Measurements from ENCODE around the gene SLC16A6.
"Not testable (repeated sequence)": the region's sequence is repeated elsewhere in the genome, so short reads cannot be mapped to it uniquely, and the experiment has no call there.

The SLC16A6 gene, protein sequence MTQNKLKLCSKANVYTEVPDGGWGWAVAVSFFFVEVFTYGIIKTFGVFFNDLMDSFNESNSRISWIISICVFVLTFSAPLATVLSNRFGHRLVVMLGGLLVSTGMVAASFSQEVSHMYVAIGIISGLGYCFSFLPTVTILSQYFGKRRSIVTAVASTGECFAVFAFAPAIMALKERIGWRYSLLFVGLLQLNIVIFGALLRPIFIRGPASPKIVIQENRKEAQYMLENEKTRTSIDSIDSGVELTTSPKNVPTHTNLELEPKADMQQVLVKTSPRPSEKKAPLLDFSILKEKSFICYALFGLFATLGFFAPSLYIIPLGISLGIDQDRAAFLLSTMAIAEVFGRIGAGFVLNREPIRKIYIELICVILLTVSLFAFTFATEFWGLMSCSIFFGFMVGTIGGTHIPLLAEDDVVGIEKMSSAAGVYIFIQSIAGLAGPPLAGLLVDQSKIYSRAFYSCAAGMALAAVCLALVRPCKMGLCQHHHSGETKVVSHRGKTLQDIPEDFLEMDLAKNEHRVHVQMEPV

DNA sequence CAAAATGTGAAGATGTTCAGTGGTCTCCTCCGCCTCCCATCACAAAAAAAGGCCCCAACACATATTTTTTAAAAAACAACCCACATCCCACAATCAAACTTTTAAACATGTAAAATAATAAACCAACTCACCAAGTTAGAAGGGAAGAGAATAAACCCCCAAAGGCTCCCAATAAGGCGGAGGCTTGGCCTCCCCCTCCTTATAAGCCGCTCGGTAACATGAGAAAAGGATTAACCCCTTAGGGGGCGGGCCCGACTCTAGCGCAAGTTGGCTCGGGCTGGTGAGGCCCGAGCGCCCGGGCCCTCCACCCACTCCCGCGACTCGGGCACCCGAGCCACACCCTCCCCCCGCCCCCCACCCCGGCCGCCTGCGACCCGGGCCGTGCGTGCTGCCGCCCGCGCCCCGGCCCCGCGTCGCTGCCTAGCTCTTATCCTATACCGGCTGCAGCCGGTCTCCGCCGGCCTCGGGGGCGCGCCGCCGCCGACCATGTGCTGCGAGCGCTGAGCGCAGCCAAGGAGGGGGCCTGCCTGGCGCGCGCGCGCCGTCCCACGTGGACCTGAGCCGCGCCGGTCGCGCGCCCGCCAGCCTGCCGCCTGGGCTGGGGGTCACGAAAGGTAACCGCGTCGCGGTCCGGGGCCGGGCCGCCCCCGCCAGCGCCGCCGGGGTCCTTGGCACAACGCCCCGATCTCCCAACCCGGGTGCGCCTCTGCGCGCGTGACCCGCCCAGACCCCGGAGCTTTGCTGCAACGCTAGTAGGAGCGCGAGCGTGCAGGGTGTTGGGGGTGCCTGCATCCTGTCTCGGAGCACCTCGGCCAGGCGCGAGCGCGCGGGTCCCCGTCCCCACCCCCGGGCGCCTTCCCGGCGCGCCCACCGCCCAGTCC, at the start of gene SLC16A6, which contains the start of gene ARSG:
Gene SLC16A6 (minus strand): TSS at position 173 of the 881 bp plus-strand sequence. CDS start 12,807 bp downstream, outside the sequence.
Gene ARSG (plus strand): TSS at position 541 of the 881 bp plus-strand sequence. CDS start 15,999 bp downstream, outside the sequence.
- no peak for DNase-seq

DNA sequence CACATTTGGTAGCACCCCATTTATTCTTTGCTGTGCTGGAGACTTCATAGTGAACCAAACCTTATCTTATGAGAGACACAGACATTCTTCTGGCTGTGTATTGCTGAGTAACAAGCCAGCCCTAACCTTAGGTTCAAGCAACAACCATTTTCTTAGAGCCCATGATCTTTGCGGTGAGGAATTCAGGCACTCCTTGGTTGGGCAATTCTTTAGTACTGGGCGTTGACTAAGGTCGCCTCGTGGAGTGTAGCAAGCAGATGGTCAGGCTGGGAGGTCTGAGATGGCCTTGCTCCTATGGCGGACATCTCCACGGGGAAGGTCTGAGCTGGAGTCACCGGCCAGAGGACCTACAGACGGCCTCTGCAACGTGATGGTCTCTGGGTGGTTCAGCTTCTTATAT, 43.5 kb upstream of the SLC16A6 start:
- no peak for DNase-seq

DNA sequence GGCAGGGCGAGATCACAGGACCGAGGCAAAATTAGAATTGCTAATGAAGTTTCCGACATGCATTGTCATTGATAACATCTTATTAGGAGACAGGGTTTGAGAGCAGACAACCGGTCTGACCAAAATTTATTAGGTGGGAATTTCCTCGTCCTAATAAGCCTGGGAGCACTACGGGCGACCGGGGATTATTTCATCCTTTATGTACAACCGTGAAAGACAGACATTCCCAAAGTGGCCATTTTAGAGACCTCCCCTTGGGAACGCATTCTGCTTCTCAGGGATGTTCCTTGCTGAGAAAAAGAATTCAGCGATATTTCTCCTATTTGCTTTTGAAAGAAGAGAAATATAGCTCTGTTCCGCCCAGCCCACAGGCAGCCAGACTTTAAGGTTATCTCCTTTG, 41.0 kb upstream of the SLC16A6 start:
- not testable (repeated sequence) for DNase-seq

- no peak for DNase-seq
Measured at GRCh38 chr17:68329331-68329730, 38.4 kb upstream of the SLC16A6 start.

- no peak for DNase-seq
Measured at GRCh38 chr17:68328676-68329075, 37.7 kb upstream of the SLC16A6 start.

- no peak for DNase-seq
Measured at GRCh38 chr17:68327823-68328557, 37.1 kb upstream of the SLC16A6 start.

DNA sequence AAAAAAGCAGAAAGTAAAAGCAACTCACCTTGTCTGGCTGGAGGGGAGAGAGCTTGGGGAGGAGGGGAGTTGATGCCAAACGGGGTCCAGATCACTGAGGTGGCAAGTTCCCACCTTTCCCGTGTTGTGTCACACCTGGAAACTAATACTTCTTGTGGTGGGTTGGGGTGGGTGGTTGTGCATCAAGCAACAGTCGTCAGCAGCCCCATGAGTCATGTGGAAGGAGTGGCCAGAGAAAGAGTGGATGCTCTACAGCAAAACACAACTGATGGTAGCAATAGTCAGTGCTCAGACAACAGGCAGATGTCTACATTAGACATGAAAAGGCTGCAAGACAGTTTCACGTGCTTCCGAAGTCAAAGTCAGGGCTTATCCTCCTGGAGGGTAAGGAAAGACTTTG, 35.8 kb upstream of the SLC16A6 start:
- DNase-seq = no peak

DNA sequence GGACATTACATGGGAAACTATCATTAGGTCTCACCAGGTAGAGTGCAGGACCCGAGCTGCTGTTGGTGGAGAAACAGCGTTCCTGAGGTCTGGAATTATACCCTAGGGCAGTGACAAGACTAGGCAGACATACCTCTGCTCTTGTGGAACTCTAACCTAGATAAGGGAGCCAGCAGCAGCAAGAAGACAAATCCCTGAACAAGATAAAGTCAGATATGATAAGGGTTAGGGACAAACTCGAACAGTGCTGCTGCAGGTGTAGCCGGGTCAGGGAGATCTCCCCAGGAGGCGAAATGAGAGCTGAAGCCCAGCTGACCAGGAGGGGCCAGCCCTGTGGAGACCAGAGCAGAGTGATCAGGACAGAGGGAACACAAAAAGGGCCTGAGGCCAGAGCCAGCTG, 35.0 kb upstream of the SLC16A6 start:
- DNase-seq = no peak

DNA sequence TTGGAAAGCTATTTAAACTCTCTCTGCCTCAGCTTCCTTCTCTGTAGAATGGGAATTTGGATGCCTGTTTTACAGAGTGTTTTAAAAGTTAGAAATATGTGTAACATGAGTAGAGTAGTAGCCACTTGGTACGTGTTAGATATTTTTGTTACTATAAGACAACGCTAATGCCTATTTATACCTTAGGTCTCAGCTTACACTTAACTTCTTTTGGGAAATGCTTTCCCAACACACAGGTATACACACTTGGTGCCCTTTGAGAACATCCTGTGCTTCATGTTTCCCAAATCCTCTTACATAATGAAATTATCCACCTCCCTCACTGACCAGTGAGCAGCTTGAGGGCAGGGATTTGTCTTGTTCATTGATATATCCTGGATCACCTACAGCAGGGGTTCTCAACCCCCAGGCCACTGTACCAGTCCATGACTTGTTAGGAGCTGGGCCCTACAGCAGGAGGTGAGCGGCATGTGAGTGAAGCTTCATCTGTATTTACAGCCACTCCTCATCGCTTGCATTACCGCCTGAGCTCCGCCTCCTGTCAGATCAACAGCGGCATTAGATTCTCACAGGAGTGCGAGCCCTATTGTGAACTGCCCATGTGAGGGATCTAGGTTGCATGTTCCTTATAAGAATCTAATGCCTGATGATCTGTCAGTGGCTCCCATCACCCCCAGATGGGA, 33.9 kb upstream of the SLC16A6 start:
- DNase-seq = no peak

DNA sequence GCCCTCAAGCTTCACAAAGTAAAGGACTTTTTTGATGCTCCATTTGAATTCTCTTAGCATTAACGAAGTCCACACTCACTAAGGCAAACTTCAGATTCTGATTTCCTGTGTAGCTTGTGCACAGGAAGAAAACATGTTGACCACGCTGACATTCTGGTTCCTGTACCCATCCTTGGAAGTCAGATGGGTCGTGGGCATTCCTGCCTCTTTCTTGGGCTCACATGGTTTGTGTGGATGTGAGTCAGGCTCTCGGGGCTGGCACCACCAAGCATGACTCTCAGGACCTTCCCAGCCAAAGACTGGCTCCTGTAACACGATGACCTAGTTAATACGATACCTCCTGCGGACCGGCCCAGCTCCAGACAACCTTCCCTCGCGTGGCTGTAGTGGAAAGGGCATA, 33.2 kb upstream of the SLC16A6 start:
- DNase-seq = no peak

DNA sequence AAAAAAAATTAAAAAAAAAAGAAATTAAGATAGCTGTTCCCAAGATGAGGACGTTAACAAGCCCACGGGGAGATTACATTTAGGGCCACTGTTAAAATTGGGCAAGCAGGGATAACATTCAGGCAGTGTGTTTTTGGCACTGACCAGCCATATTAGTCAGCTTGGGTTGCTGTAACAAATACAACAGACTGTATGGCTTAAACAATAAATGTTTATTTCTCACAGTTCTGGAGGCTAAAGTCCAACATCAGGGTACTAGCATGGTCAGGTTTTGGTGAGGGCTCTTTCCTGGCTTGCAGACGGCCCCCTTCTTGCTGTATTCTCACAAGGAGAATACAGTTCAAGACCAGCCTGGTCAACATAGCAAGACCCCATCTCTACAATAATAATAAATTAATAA, 31.7 kb upstream of the SLC16A6 start:
- DNase-seq = no peak

- no peak for DNase-seq
Measured at GRCh38 chr17:68321556-68321954, 30.6 kb upstream of the SLC16A6 start.

DNA sequence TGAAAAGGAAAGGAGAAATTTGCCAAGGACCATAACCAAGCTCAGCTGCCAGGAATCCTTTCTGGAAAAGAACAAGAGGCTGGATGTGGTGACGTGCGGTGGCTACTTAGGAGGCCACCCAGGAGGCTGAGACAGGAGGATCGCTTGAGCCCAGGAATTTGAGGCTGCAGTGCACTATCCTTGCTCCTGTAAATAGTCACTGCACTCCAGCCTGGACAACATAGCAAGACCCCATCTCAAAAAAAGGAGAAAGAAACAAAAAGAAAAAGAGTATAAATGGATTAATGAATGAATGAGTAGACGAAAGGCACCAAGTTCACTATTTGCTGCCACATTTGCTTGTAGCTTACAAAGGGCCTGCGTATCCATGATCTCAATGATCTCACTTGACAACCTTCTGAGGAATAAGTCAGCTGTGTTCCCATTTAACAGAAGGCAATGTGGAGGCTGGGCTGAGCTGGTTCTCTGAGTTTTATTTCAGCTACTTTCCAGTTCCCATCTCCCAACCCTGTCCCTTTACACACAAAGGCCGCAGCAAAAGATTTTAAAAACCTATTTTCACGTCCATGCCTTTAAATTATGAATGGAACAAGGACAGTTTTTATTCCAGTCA, 30.1 kb upstream of the SLC16A6 start:
- DNase-seq = no peak

GRCh38 chr17:68320311-68320865, 29.5 kb upstream of the SLC16A6 start:
- no peak for DNase-seq

- DNase-seq = no peak
Measured at GRCh38 chr17:68319410-68320162, 28.7 kb upstream of the SLC16A6 start.

DNA sequence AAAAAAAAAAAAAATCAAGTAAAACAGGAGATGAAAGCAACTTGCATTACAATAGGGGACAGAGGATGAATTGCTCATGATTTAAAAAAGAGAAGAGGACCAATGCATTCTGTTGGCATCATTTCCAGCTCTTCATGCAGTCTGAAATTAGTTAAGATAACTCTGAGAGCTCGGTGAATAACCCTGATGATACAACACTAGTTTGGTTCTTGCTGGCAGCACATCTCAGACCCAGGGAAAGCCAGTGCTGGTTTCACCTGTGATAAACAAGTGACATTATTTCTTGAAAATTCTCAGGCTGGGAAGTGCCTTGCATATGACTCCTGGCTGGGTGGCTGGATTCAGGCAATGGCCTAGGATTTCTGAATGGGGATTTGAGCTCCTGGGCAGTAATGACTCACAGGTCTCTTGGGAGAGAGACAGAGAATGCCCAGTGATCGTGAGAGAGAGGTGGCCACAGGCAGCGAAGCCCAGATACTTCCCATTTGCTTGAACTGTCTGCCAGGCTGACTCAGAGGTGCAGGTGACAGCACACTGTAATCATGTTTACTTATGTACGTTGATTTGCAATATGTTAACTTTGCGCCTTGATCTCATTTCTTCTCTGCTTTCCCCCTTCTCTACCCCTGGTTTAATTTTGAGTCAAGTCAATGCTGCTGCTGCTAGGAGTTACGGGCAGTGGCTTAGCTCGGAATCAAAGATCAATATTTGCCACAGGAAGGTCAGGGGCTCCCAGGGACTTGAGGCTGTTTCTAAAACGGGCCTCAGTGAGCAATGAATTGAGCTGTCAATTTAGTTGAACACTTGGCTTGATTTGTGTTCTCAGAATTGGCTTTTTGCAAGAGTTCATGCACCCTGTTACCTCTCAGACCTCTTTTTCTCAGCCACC, 27.4 kb upstream of the SLC16A6 start:
- no peak for DNase-seq

DNA sequence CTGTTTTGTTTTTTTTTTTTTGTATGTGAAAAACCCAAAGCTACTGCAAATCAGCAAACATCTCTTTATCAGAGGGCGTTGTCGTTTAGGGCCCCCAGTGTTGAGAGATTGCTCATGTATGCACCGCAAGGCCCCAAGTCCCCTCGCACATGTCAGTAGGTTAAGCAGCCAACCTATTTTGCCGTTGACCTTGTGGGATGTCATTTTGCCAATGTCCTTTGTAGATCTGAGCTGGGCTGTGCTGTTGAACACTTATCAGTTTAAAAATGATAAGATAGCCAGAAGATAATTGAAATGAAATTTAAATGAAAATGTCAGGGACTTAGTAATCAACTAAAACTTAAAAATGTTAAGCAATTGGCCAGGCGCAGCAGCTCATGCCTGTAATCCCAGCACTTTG, 26.5 kb upstream of the SLC16A6 start:
- no peak for DNase-seq

DNA sequence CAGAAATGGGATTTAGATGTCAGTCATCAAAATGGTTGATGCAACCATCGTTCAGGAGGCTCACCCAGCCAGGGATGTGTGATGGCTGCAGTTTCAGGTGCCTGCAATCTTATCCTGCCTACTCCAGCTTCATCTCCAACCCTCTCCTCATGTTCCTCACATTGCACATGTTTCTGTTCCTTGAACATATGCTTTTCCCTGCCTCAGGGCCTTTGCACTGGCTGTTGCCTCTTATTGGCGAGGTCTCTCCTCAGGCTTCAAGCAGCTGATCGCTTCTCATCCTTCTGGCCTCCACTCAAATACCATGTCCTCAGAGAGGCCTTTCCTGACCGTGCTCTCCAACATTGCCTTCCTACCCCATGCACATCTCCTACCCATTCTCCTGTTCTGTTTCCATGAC, 25.0 kb upstream of the SLC16A6 start:
- DNase-seq = no peak

DNA sequence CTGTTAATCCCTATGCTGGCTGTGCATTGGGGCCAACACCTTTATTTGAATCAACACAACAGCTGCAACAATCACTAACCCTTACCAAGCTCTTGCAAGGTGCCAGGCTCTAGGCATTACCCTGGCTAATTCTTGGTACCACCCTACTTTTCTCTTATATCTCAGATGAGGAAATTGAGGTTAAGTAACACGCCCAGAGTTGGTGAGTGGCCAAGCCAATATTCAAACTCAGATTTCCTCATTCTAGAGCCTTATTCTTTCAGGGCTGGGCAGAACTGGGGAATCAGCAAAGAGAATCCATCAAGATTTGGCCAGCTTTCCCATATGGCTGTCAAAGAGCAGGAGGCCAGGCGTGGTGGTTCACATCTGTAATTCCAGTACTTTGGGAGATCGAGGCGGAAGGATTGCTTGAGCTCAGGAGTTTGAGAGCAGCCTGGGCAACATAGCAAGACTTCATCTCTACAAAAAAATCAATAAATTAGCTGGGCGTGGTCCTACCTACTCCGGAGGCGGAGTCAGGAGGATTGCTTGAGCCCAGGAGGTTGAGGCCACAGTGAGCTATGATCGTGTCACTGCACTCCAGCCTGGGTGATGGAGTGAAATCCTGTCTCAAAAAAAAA, 24.1 kb upstream of the SLC16A6 start:
- DNase-seq = no peak
